ENCODE results near the gene ESR2.

The ESR2 gene

DNA sequence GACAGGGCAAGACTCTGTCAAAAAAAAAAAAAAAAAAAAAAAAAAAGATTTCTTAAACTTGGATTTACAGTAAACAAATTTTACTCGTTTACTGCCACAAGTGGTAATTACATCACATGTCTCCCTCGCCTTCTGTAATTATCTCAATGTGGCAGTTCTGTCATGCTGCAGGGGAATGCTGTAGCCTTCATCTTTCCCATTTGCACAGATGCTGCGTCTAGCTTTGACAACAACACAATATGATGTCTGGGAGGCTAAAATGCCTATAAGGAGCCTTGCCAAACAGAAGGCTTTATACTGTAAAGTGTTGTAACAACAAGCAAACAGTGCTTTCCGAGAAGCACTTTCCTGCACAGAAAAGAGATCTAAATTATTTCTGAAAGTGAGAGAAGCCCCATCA is 48.7 kb downstream of the ESR2 start:
- no peaks in the 10 kb centered on the region for H3F3A ChIP-seq (ENCODE audit: insufficient read depth)
- no peaks in the 10 kb centered on the region for H3K79me2 ChIP-seq (ENCODE audit: insufficient read depth, low read length)
- no peak overlapping the region for H3K27ac ChIP-seq (ENCODE audit: low read depth, low read length)
- no peaks in the 10 kb centered on the region for H4K20me1 ChIP-seq (ENCODE audit: low read depth, low read length)
- no peaks in the 10 kb centered on the region for H3K27me3 ChIP-seq (ENCODE audit: low read length)
- TF ChIP-seq EZH2phosphoT487 (conservative IDR thresholded peaks at IDR 0.05; ENCODE audit: low read length): no peak
- TF ChIP-seq, protein P1, sequence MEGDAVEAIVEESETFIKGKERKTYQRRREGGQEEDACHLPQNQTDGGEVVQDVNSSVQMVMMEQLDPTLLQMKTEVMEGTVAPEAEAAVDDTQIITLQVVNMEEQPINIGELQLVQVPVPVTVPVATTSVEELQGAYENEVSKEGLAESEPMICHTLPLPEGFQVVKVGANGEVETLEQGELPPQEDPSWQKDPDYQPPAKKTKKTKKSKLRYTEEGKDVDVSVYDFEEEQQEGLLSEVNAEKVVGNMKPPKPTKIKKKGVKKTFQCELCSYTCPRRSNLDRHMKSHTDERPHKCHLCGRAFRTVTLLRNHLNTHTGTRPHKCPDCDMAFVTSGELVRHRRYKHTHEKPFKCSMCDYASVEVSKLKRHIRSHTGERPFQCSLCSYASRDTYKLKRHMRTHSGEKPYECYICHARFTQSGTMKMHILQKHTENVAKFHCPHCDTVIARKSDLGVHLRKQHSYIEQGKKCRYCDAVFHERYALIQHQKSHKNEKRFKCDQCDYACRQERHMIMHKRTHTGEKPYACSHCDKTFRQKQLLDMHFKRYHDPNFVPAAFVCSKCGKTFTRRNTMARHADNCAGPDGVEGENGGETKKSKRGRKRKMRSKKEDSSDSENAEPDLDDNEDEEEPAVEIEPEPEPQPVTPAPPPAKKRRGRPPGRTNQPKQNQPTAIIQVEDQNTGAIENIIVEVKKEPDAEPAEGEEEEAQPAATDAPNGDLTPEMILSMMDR (IDR thresholded peaks at IDR 0.05; ENCODE audit: insufficient read depth, low read length, poor library complexity, severe bottlenecking): no peak
- no peak overlapping the region for H3K4me3 ChIP-seq (ENCODE audit: insufficient read depth, low read length, poor library complexity, severe bottlenecking)
- no peaks in the 10 kb centered on the region for H3K9me3 ChIP-seq (ENCODE audit: insufficient read depth, low read length)
- H3K4me2 ChIP-seq (ENCODE audit: low read depth, low read length, poor library complexity, severe bottlenecking): no peak overlapping the region
- no peaks in the 10 kb centered on the region for H3K9me2 ChIP-seq (replicated peaks; ENCODE audit: insufficient read depth, low read length)
- no peaks in the 10 kb centered on the region for H3K36me3 ChIP-seq (ENCODE audit: low read length)
- no peak overlapping the region for H2AFZ ChIP-seq (ENCODE audit: low read depth, low read length, severe bottlenecking)
- no peak overlapping the region for H3K9ac ChIP-seq (ENCODE audit: low read length)

DNA sequence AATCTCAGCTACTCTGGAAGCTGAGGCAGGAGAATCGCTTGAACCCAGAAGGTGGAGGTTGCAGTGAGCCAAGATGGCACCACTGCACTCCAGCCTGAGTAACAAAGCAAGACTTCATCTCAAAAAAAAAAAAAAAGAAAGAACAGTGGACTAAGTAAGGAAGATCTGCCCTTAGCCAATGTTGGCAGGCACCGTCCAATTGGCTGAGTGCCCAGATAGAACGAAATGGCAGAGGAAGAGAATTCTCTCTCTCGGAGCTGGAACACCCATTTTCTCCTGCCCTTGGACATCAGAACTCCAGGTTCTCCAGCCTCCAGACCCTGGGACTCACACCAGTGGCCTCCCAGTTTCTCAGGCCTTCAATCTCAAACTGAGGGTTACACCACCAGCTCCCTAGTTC is 49.9 kb downstream of the ESR2 start:
- Histone ChIP-seq H3K79me2 (ENCODE audit: insufficient read depth, low read length) (no peaks in the 10 kb centered on the region), H3K27ac (ENCODE audit: low read depth, low read length) (no peak overlapping the region), H3K27me3 (ENCODE audit: low read length) (no peaks in the 10 kb centered on the region), H4K20me1 (ENCODE audit: low read depth, low read length) (no peaks in the 10 kb centered on the region), H3K9me3 (ENCODE audit: insufficient read depth, low read length) (no peaks in the 10 kb centered on the region), H3K9ac (ENCODE audit: low read length) (no peak overlapping the region), H3K36me3 (ENCODE audit: low read length) (no peaks in the 10 kb centered on the region), H3K4me2 (ENCODE audit: low read depth, low read length, poor library complexity, severe bottlenecking) (no peak overlapping the region), H2AFZ (ENCODE audit: low read depth, low read length, severe bottlenecking) (no peak overlapping the region), H3K9me2 (replicated peaks; ENCODE audit: insufficient read depth, low read length) (no peaks in the 10 kb centered on the region), H3K4me3 (ENCODE audit: insufficient read depth, low read length, poor library complexity, severe bottlenecking) (no peak overlapping the region), H3F3A (ENCODE audit: insufficient read depth) (0 out of 2 replicates have a peak, but pooled peaks cover 4% of the 10 kb centered on the region)
- TF ChIP-seq EZH2phosphoT487 (conservative IDR thresholded peaks at IDR 0.05; ENCODE audit: low read length): no peak
- TF ChIP-seq, protein P1 (IDR thresholded peaks at IDR 0.05; ENCODE audit: insufficient read depth, low read length, poor library complexity, severe bottlenecking): no peak

DNA sequence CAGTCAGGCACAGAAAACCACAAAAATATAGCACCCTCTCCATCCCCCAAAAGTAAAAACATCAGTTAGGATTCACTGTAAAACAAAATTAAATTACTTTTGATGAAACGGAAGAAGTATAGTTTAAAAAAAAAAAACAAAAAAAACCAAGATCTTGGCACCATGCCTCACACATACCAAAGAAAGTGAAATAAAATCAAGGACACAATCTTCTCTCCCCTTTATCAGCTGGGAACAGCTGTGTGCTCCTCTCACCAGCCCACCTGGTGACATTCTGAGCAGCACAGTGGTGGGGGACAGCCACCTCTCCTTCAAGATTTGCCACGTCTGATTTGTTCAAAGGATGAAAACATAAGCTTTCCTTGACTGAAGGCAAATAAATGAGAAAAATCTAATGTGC is 55.5 kb downstream of the ESR2 start:
- Histone ChIP-seq H3K9me2 (replicated peaks; ENCODE audit: insufficient read depth, low read length) (no peaks in the 10 kb centered on the region), H3K79me2 (ENCODE audit: insufficient read depth, low read length) (peaks cover 8% of the 10 kb centered on the region; the same call in 1 of the 2 replicates), H3F3A (ENCODE audit: insufficient read depth) (peaks cover 50% of the 10 kb centered on the region), H4K20me1 (ENCODE audit: low read depth, low read length) (no peaks in the 10 kb centered on the region), H3K9me3 (ENCODE audit: insufficient read depth, low read length) (no peaks in the 10 kb centered on the region), H3K9ac (ENCODE audit: low read length) (no peak overlapping the region), H2AFZ (ENCODE audit: low read depth, low read length, severe bottlenecking) (no peak overlapping the region), H3K27ac (ENCODE audit: low read depth, low read length) (no peak overlapping the region), H3K36me3 (ENCODE audit: low read length) (no peaks in the 10 kb centered on the region), H3K27me3 (ENCODE audit: low read length) (no peaks in the 10 kb centered on the region), H3K4me2 (ENCODE audit: low read depth, low read length, poor library complexity, severe bottlenecking) (no peak overlapping the region), H3K4me3 (ENCODE audit: insufficient read depth, low read length, poor library complexity, severe bottlenecking) (no peak overlapping the region)
- TF ChIP-seq EZH2phosphoT487 (conservative IDR thresholded peaks at IDR 0.05; ENCODE audit: low read length): no peak
- TF ChIP-seq, protein P1 (IDR thresholded peaks at IDR 0.05; ENCODE audit: insufficient read depth, low read length, poor library complexity, severe bottlenecking): no peak

All from SU-DHL-6 (cell line).